ENCODE data around the gene BANP. TPM values are rescaled to one million over a fixed set of nuclear protein-coding genes. Genes with fewer than 3 reads are reported as not detected.
A peak's percentile ranks its signal among the peaks of the same experiment; 100 is the strongest.

BANP gene
- total and polyA plus RNA-seq, 2 of the 8 experiments (the other 6 are each of a cell fraction or from before 2014, with no cell fraction given), result 25.8 to 39.8 TPM

DNA sequence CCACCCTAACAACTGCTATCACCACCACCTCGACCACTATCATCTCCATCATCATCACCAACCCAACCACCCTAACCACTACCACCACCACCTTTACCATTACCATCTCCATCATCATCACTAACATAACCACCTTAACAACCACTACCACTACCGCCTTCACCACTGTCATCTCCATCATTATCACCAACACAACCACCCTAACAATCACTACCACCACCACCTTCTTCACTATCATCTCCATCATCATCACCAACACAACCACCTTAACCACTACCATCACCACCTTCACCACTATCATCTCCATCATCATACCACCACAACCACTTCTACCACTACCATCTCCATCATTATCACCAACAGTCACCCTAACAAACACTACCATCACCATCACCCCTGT lies 101.4 kb downstream of the BANP start:
- Histone ChIP-seq H3K4me3 (ENCODE audit: extremely low read depth in 1 of 4, insufficient read depth in 2 of 4, low read depth in 3 of 4, low read length in 4 of 4) (no peak overlapping the region), H3K36me3 (ENCODE audit: control insufficient read depth in 2 of 4, insufficient read depth in 4 of 4, low read length in 3 of 4) (peaks cover 0 to 11% (median 6%) of the 10 kb centered on the region in 4 experiments; a peak in 2 of 8 replicates), H3K23me2 (ENCODE audit: low read depth, low read length) (peaks cover 16% of the 10 kb centered on the region; the same call in 1 of the 2 replicates), H2AK5ac (ENCODE audit: low read depth, low read length) (no peak overlapping the region), H3K23ac (ENCODE audit: insufficient read length) (no peak overlapping the region), H4K91ac (replicated peaks; ENCODE audit: insufficient read length, low read length) (no peak overlapping the region), H4K8ac (ENCODE audit: extremely low read depth, insufficient read depth, low read length) (no peak overlapping the region), H3K79me2 (ENCODE audit: control insufficient read depth in 1 of 2, insufficient read depth in 2 of 2, low read length in 2 of 2) (no peaks in the 10 kb centered on the region), H2BK12ac (ENCODE audit: low read depth, low read length) (no peak overlapping the region), H2BK5ac (ENCODE audit: low read depth, low read length) (no peak overlapping the region), H4K5ac (ENCODE audit: insufficient read length, low read depth, low read length) (no peak overlapping the region), H3K9me3 (ENCODE audit: insufficient read depth in 2 of 2, low read depth in 1 of 2, low read length in 1 of 2) (no peaks in the 10 kb centered on the region), H2AFZ (ENCODE audit: low read length) (no peak overlapping the region), H3K79me1 (ENCODE audit: low read depth, low read length) (no peaks in the 10 kb centered on the region), H3K18ac (ENCODE audit: extremely low read depth, low read length) (no peak overlapping the region), H3K4me1 (replicated peaks in 1 of 4; ENCODE audit: control insufficient read depth in 3 of 4, insufficient read depth in 4 of 4, low read length in 3 of 4) (no peaks in the 10 kb centered on the region; a peak in 1 of 7 replicates), H3K14ac (ENCODE audit: insufficient read length) (no peak overlapping the region), H3K4ac (replicated peaks; ENCODE audit: insufficient read length, low read depth, low read length) (no peak overlapping the region), H4K20me1 (replicated peaks in 1 of 2; ENCODE audit: control insufficient read depth in 1 of 2, insufficient read depth in 2 of 2, low read length in 2 of 2) (no peaks in the 10 kb centered on the region), H3K9ac (replicated peaks in 1 of 4; ENCODE audit: extremely low read depth in 1 of 4, low read depth in 3 of 4, low read length in 3 of 4) (no peak overlapping the region), H3K56ac (replicated peaks; ENCODE audit: insufficient read length, low read depth, low read length) (peak overlapping the region; percentile 85), H2BK120ac (replicated peaks; ENCODE audit: low read depth, low read length) (no peak overlapping the region), H3K27me3 (replicated peaks in 1 of 4; ENCODE audit: control insufficient read depth in 3 of 4, extremely low read depth in 1 of 4, insufficient read depth in 3 of 4, low read length in 3 of 4) (no peaks in the 10 kb centered on the region), H3K27ac (ENCODE audit: low read depth, low read length) (no peak overlapping the region), H2BK15ac (ENCODE audit: low read length) (no peak overlapping the region), H3K4me2 (ENCODE audit: insufficient read depth in 1 of 2, low read depth in 2 of 2, low read length in 2 of 2) (no peak overlapping the region), H2BK20ac (ENCODE audit: low read length) (no peak overlapping the region)
- FAIRE-seq (no peak), DNase-seq (ENCODE audit: low read depth in 1 of 2, low spot score in 2 of 2) (no peak)
- CTCF ChIA-PET (ENCODE audit: partially characterized antibody), result no interaction called here
- WGBS, 2 experiments (ENCODE audit: extremely low coverage in 1 of 2, insufficient coverage in 1 of 2, insufficient read length in 1 of 2, insufficient replicate concordance in 2 of 2, low coverage in 1 of 2, low lambda C conversion rate in 2 of 2, missing lambda C conversion rate in 1 of 2), result 83% methylated on average over 2 of the region's 2 CpGs; no CpG with 5 or more reads in 1 of the 2 experiments
- POLR2A ChIA-PET (ENCODE audit: partially characterized antibody), result no interaction called here
- TF ChIP-seq SP2 (IDR thresholded peaks at IDR 0.05; ENCODE audit: low read length), result no peak
- TF ChIP-seq JUN (IDR thresholded peaks at IDR 0.05; ENCODE audit: low read depth, low read length), result no peak
- TF ChIP-seq EZH2 (IDR thresholded peaks at IDR 0.05; ENCODE audit: low read depth, low read length, severe bottlenecking), result no peak
- TF ChIP-seq SIX5 (IDR thresholded peaks at IDR 0.05; ENCODE audit: low read depth, low read length), result no peak
- no peak for TF ChIP-seq GABPA (IDR thresholded peaks at IDR 0.05; ENCODE audit: borderline replicate concordance, insufficient read depth, low read length)
- TF ChIP-seq NANOG (IDR thresholded peaks at IDR 0.05; ENCODE audit: insufficient read depth, low read depth, low read length, poor library complexity, severe bottlenecking), result no peak
- no peak for TF ChIP-seq HDAC2 (IDR thresholded peaks at IDR 0.05; ENCODE audit: borderline replicate concordance in 1 of 2, low read depth in 2 of 2, low read length in 2 of 2)
- TF ChIP-seq RAD21 (IDR thresholded peaks at IDR 0.05 in 1 of 2, conservative IDR thresholded peaks at IDR 0.05 in 1 of 2; ENCODE audit: low read depth in 2 of 2, low read length in 2 of 2), result no peak
- TF ChIP-seq HDAC6 (IDR thresholded peaks at IDR 0.05; ENCODE audit: low read depth, low read length), result no peak
- no peak for TF ChIP-seq CBX8 (IDR thresholded peaks at IDR 0.05; ENCODE audit: borderline replicate concordance, low read depth, low read length)
- TF ChIP-seq, protein P1, sequence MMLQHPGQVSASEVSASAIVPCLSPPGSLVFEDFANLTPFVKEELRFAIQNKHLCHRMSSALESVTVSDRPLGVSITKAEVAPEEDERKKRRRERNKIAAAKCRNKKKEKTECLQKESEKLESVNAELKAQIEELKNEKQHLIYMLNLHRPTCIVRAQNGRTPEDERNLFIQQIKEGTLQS (IDR thresholded peaks at IDR 0.05; ENCODE audit: insufficient read depth, low read depth, low read length), result no peak
